ENCODE results near the gene RXRA. TPM values are rescaled to one million over a fixed set of nuclear protein-coding genes. Genes with fewer than 3 reads are reported as not detected.

The RXRA gene
- total and polyA plus RNA-seq, 2 of the 13 experiments (the other 11 are each of a cell fraction or from before 2014, with no cell fraction given): 18.9 to 29.2 TPM

GRCh38 chr9:134320868-134321471 lies 5.3 kb upstream of the RXRA start (continued):
- TF ChIP-seq STAT6 (CRISPR knock-in tag; IDR thresholded peaks at IDR 0.05; ENCODE audit: borderline replicate concordance): no peak
- no peak for TF ChIP-seq SP140L (CRISPR knock-in tag; IDR thresholded peaks at IDR 0.05; ENCODE audit: borderline replicate concordance)
- no peak for TF ChIP-seq PRDM15 (CRISPR knock-in tag; IDR thresholded peaks at IDR 0.05)
- TF ChIP-seq ZNF569 (CRISPR knock-in tag; IDR thresholded peaks at IDR 0.05; ENCODE audit: borderline replicate concordance): no peak
- no peak for TF ChIP-seq HOMEZ (CRISPR knock-in tag; IDR thresholded peaks at IDR 0.05; ENCODE audit: low read depth)
- no peak for TF ChIP-seq ZNF747 (CRISPR knock-in tag; IDR thresholded peaks at IDR 0.05; ENCODE audit: borderline replicate concordance)
- no peak for TF ChIP-seq CENPT (CRISPR knock-in tag; IDR thresholded peaks at IDR 0.05; ENCODE audit: low read depth)
- TF ChIP-seq ZNF563 (CRISPR knock-in tag; IDR thresholded peaks at IDR 0.05): no peak
- TF ChIP-seq ZNF546 (CRISPR knock-in tag; conservative IDR thresholded peaks at IDR 0.05): 0 out of 2 replicates have a peak, but pooled peaks have one; percentile 33
- TF ChIP-seq KDM3A (CRISPR knock-in tag; IDR thresholded peaks at IDR 0.05; ENCODE audit: low read depth): peak; percentile 29; the same call in 1 of the 2 replicates
- peak; percentile 43; the same call in 1 of the 2 replicates for TF ChIP-seq ZZZ3 (CRISPR knock-in tag; IDR thresholded peaks at IDR 0.05; ENCODE audit: borderline replicate concordance)
- TF ChIP-seq MBD4 (IDR thresholded peaks at IDR 0.05; ENCODE audit: borderline replicate concordance, low read length): no peak
- TF ChIP-seq MXD1 (CRISPR knock-in tag; IDR thresholded peaks at IDR 0.05): 0 out of 2 replicates have a peak, but pooled peaks have one; percentile 63
- no peak for TF ChIP-seq FOXJ3 (CRISPR knock-in tag; IDR thresholded peaks at IDR 0.05; ENCODE audit: borderline replicate concordance)
- TF ChIP-seq PHB2 (IDR thresholded peaks at IDR 0.05; ENCODE audit: partially characterized antibody): no peak
- no peak for TF ChIP-seq SOX13 (IDR thresholded peaks at IDR 0.05)
- TF ChIP-seq SOX13 (CRISPR knock-in tag; conservative IDR thresholded peaks at IDR 0.05 in 1 of 2, IDR thresholded peaks at IDR 0.05 in 1 of 2): no peak; a peak in 1 of 4 replicates
- no peak for TF ChIP-seq LBX2 (CRISPR knock-in tag; IDR thresholded peaks at IDR 0.05; ENCODE audit: borderline replicate concordance)
- TF ChIP-seq ZNF383 (CRISPR knock-in tag; IDR thresholded peaks at IDR 0.05; ENCODE audit: borderline replicate concordance): no peak
- no peak for TF ChIP-seq SYNCRIP (IDR thresholded peaks at IDR 0.05; ENCODE audit: insufficient read depth, low read depth, low read length)
- TF ChIP-seq ERF (CRISPR knock-in tag; IDR thresholded peaks at IDR 0.05): peak; percentile 57; the same call in 1 of the 2 replicates
